Testis (tissue), 2 donors: Measurements from ENCODE around the gene ENTPD8.

Experiments
- POLR2A ChIP-seq: fragments of 450-650 bp; IDR thresholded peaks from one replicate; pipeline ENCODE4 v1.6.1; 2017; ENCODE audit warnings: antibody characterized with exemption, mild to moderate bottlenecking, moderate library complexity
- TF ChIP-seq, protein P1 (sequence below), 3 experiments: fragments of 450-650 bp in 2 of 3; fragments of 200-600 bp in 1 of 3; sonication (generic) in 1 of 3; IDR thresholded peaks; one replicate each; pipeline ENCODE4 v1.5.1; 2016 to 2019; ENCODE audit warnings: antibody characterized with exemption in 3 of 3, mild to moderate bottlenecking in 2 of 3, moderate library complexity in 1 of 3

DNA sequence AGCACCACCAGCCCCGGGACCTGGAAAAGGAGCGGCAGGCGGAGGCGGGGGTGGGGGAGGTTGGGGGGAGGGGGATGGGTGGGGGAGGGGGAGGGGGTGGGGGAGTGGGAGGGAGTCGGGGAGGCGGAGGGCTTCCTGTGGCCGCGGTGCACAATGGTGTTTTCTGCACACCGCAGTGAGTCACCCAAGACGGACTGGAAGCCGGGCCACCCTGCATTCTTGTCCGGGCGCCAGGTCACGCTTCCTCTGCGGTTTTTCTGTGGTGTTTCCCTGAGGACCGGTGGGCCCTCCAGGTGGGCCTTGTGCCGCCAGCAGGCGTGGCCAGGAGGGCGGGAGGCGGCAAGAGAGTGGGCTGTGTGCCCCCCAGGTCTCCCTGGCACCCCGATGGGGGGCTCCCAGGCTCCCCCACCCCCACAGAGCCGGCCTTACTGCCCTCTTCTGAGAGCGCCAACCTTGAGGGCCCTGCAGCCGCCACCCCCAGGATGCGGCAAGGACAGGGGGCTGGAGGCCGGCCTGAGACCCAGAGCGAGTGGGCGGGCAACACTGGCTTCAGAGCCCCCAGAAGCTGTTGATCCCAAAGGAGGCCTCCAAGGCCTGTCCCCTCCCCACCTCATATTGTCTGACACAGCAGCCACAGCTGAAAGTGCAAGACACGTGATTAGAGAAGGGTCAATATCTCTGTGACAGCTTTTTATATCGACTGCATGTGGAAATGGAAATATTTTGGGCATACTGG lies 29.3 kb downstream of the ENTPD8 start:
- TF ChIP-seq, protein P1, sequence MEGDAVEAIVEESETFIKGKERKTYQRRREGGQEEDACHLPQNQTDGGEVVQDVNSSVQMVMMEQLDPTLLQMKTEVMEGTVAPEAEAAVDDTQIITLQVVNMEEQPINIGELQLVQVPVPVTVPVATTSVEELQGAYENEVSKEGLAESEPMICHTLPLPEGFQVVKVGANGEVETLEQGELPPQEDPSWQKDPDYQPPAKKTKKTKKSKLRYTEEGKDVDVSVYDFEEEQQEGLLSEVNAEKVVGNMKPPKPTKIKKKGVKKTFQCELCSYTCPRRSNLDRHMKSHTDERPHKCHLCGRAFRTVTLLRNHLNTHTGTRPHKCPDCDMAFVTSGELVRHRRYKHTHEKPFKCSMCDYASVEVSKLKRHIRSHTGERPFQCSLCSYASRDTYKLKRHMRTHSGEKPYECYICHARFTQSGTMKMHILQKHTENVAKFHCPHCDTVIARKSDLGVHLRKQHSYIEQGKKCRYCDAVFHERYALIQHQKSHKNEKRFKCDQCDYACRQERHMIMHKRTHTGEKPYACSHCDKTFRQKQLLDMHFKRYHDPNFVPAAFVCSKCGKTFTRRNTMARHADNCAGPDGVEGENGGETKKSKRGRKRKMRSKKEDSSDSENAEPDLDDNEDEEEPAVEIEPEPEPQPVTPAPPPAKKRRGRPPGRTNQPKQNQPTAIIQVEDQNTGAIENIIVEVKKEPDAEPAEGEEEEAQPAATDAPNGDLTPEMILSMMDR (IDR thresholded peaks at IDR 0.05) = no peak
- no peak for TF ChIP-seq POLR2A
